HG02610 (cell line): Measurements from ENCODE around the gene GRID1.
A peak's percentile ranks its signal among the peaks of the same experiment; 100 is the strongest.

Source experiments
- ATAC-seq: cut with Tn5 transposase; IDR thresholded peaks from one replicate; pipeline ENCODE4 v1.9.1; 2021; ENCODE audit warnings: mild to moderate bottlenecking, moderate library complexity; ENCODE audit not compliant: unreplicated experiment

GRID1 gene

DNA sequence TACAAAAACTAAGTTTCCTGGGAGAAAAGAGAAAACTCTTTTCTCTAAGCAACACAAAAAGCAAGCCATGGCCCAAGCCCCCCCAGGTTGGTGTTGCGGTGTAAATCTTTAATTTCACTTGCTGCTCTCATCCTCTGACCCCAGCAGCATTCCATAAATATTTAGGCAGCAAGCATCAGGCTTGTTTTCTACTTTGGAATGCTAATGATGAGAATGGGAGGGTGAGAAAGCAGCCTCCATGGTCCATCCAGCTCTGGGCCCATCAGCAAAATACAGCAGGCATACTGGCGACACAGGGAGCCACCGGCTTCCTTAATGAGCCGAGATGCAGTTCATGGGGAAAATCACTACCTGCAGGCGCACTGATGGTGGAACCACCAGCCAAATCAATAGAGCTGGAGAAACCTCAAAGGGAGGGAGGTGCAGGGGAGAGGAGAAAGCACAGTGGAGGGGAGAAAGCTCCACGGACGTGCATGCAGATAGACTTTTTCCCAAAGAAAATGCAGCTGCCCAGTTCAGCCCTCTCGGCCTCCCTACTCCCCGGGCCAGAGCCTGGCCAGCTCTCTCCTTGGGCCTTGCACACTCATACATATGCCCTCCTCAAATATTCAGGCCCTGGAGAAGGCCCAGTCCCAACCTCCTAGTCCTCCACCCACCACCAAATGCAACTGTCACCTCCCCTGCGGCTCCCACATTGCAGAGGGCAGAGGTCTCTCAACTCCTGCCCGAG lies 131.9 kb downstream of the GRID1 start:
- ATAC-seq: no peak

DNA sequence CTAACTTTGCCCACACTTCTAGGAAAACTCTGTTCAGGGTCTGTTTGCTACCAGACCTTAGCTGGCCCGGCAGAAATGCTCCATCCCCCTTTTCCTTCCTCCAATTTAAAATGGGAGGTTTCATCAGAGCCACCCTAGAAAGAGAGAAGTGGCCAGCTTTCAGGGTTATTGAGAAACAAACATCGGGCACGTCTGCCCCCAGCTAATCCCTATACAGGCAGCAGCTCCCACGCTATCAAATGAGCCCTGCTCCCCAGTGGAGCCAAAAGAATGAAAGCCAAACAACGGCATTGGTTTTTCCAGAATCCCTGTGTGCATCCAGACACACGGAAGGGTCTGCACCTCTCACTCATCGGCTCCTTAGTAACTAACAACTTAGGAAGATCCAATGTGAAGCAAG lies 132.5 kb downstream of the GRID1 start:
- ATAC-seq: no peak

DNA sequence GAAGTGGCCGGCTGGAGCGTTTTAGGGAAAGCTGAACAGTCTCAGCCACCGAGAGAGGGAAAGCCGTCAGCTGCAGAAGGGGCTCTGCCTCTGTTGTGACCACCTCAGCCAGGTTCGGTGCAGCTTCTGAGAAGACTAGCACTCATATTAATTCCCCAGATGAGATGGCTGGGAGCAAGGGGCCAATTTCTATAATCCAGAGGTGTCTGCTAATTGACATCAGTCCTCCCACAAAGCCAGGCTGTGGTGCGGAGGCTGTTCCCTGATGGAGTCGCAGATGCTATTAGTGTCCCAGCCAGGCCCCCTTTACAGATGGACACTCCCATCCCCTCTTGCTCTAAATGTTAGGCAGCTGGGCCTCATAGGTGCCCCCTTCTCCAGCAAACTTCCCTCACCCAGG lies 133.5 kb downstream of the GRID1 start:
- ATAC-seq: no peak

DNA sequence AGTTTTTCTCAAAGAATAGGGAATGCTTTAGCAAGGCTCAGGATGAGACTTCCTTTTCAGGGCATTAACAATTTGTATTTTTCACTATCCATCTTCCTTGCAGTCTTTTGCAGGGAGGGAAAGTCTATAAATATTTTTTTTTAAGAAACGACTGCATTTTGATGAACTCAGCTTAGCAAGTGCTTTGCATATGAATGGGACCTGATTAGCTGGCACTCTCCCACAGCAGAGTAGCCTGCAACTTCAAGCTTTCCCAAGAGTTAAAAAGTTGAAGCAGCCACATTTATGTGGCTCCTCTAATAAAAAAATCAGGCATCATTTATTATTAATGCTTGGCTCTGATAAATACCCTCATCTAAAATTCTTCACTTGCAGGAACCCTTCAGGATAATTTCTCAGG lies 134.0 kb downstream of the GRID1 start:
- ATAC-seq: no peak

DNA sequence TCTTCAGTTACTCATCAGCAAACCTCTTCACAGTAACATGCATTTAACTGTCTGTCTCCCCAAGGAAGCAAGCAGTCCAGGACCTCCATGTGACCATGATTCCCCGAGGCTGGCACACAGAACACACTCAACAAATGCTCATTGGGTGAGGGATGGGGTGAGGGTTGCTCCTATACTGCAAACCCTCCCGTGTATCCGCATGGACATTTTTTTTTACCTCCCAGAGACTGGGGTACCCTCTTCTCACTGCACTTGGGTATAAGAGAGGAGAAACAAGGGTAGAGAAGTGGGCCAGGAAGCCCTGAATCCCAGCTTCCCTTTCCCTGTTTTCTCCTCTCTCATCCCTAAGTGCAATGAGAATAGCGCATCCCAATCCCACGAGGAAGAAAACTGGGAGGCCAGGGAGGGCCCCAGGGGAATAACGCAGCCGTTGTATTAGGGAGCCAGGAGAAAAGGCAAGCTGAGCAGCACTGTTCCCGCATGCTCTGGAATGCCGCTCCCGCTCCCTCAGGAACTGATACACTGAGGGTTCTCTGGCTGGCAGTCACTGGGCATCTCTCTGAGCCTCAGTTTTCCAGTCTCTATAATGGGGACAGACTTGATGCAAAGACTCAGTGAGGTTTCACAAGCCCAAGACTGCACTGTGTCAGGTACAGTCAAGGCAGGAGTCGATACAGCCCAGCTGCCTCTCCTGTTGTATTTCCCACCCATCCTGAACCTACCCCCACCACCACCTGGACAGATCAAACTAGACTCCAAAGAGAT lies 134.6 kb downstream of the GRID1 start:
- ATAC-seq: no peak

DNA sequence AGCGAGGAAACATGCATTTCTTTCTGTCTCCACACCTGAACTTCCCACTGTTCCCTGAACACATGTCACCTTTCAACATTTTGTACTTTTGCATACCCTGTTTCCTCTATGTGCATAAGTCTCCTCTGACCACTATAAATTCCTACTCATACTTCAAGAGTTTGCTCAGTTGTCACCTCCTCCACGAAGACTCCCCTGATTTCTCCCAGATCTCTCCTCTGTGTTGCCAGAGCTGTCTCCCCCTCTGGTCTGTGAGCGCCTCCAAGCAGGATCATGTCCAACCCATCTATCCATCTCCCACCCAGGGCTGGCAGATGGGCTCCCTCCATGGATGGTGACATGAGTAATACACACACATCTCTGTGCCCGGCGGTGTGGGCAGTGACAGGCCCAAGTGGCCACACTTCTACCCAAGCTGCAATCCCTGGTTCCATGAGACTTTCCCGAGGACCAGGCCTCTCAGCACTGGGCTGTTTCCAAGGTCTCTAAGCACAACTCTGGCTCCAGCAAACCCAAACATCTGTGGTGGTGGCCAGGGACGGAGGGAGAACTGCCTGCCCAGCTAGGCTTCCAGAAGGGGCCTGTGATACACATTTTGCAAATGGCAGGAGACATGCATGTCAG lies 135.9 kb downstream of the GRID1 start:
- ATAC-seq: no peak

DNA sequence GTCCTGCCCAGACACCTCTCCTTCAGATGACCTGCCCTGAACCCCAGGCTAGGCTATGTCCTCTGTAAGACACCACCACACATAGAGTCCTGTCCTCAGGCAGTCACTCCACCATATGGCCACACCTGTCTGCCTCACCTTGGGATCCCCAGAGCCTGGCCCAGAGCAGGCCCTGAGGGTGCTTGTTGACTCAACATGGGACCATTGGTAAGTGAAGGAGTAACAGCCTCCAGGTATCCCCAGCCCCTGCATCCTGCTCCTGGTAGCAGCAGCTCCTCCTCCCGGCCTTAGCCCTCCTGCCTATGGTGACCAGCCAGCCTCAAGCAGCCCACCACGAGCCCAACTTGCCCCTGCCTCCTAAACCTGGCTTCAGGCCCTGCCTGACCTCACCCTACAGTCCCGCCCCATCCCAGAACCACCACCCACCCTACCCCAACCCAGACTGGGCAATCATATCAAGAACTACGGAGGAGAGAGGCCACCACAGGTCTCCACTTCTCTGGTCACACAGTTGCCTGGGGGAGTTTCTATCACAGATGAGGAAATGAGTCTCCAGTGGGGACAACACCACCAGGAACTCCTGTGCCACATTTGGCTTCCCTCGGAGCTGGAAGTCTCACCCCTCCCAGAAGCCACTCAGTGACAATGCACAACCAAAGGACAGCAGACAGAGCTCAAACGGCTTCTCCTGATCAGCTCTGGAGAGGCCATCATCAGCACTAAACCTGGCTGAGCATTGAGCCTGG lies 136.6 kb downstream of the GRID1 start:
- no peak for ATAC-seq

DNA sequence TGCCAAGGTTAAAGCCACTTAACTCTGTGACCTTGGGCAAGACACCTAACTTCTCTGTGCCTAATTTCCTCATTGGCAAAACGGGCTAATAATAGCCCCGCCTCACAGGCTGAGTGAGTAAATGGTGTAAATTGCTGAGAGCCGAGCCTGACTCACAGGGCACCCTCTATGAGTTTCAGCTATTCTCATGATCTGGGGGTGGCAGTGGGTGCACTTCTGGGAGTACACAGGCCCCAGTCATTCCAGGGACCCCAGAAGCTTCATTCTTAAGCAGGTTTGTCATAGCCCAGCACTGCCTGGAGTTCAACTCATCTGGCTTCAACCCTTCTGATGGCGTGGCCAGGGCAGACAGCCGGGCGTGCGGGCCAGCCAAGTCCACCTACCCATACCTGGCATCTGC lies 137.2 kb downstream of the GRID1 start:
- no peak for ATAC-seq

DNA sequence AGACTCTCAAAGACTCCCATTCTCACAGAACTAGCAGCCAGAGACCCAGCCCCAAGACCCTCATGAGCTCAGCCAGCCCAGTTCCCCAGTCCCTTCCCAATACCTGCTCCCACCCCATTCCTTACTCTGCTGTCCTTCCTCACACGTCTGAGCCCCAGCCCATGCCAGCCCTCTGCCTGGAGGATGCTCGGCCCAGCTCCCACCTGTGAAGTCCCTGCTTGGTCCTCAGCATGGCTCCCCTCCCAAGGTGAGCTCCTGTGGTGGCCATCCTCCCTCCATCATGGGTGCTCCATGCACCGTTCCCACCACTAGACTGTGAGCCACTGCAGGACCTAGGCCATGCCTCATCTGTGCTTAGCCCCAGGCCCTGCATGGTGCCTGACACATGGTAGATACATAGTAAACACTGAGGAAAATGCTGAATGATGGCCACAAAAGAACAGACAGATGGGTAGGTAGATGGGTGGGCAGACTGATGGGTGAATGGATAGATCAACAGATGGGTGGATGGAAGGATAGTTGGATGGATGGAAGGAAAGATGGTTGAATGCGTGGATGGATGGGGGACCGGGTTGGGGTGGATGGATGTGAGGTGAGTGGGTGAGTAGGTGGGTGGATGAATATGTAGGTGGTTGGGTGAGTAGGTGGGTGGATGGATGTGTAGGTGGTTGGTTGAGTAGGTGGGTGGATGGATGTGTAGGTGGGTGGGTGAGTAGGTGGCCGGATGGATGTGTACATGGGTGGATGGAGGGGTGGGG lies 138.9 kb downstream of the GRID1 start:
- ATAC-seq: no peak

DNA sequence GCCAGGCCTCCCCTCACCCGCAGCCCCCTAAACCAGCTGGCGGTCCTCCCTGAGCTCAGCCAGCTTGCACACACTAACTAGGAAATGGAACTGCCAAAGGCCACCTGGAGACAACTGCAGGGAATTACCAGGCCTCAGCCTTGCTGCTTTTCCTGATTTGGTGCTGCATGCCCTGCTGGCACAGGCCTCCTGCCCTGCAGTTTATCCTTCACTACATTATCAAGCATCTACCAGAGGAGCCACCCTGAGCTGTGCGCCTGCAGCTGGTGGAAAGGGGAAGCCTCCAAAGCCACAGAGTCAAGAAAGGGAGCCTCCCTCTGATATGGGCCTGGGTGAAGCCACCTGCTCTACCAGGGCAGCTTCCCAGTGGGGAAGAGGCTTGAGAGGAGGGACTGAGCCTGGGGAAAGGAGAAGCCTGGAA lies 139.8 kb downstream of the GRID1 start:
- ATAC-seq: no peak

DNA sequence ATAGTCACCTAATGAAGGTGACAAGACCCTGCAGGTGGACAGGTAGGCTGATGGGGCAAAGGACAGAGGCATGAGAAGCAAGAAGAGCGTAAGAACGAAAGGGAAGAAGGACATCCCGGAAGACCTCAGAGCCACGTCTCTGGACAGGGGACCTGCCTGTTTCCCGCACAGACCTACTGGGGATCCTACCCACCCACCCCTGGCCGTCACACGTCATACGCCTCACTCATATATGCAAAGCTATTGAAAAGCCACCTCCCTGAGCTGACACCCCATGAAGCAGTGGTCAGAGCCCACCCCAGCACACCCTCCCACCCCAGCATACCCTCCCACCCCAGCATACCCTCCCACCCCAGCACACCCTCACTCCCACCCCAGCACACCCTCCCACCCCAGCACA lies 140.6 kb downstream of the GRID1 start:
- no peak for ATAC-seq

DNA sequence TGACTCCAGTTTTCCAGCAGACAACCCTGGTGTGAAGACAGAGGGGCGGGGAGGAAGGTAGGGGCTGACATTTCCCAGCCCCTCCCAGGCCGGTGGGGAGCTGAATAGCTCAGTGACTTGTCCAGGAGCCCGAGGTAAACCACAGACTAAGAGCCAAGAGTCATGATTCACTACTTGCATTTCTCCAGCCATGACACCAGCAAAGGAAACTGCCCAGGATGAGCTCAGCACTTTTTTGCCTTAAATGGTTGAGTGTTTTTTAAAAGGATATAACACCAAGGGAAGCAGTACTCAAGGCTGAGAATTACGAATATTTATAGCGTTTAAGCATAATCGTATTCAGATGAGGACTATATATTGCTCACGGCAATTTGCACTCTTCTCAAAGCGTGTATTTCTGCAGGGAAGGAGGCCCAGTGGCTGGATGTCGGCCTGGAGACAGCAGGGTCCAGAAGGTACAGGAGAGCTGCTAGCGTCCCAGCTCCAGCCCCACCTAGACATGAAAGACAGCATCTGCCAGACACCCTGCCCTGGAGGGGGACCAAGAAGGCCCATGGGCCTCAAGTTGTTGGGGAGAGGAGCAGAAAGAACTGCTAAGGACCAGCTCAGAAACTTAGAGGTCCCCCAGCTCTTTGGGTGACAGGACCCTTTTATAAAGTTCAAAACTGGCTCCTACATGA lies 141.4 kb downstream of the GRID1 start:
- peak; percentile 36 for ATAC-seq

DNA sequence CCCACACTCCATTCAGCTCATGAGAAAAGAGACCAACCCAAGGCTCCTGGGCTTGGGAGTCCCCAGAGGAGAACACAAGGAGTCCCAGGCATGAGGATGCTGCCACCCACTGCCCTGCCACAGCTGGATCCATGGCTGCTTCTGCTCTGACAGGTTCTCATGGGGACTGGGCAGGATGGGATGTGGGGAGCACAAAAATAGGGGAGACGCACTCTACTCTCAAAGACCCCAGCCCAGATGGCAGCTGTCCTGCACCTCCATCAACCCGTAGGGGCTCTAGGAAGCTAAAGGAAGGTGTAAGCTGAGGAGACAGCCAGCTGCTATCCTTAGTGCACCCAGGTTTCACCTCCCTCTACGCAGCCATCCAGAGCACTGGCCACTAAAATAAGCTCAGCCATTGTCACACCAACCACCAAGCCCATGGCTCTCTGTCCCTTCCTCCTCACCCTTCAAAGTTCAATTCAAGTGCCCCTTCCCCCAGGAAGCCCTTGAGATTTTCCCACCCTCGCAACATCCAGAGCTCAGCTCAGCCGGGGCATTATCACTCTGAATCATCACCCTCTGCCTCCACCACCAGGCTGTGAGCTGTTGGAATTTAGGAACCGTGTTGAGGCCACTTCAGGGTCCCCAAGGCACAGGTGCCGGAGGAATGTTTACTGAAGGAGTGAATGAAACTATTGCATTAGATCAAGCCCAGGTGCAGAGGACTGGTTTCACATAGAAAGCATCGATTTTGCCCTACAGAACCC lies 142.1 kb downstream of the GRID1 start:
- peak; percentile 61 for ATAC-seq

DNA sequence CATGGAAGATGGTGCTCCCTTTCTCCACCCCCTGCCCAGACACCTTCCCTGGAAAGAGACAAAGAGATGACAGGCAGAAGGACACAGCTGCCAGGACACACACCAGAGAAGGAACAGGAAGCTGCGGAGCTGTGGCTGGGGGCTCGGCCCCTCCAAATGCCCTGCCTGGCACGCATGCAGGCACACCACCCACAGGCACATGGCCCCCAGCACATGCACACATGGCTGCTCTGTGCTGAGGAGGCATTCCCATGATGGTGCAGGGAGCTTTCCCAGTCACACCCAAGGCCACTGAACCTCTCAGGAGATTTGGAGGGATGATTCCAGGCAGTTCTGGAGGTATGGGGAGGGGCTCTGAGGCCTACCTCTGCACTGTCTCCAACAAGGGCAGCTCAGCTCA lies 143.3 kb downstream of the GRID1 start:
- no peak for ATAC-seq

DNA sequence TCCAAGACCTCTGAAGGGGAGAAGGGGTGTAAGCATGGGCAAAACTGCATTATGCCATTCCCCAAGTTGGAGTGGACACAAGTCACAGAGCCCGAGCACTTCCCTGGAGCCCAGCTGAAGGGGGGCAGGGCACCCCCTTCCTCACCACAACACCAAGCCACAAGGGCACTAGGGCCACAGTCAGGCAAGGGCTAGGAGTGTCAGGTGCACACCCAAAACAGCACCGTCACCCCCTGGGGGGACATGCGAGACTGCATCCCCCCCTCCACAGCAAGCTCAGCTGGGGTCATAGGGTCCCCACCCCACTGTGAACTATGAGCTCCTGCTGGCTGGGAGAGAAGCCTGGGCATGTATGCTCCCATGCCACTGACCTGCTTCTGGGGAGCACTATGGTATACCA lies 143.9 kb downstream of the GRID1 start:
- no peak for ATAC-seq

DNA sequence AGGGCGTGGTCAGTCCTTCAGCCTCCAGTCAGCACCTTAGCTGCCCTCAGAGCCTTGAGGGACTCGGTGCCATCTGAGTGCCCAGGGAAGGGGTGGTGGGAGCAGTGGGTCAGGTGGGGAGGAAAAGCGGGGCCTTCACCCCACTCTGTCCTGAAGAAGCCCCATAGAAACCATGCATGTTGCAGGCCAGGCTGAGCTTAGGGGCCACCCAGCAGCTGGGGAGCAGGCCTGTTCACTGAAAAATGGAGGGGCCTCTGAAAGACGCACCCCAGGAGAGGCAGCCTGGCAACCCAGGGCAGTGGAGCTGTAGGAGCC lies 144.3 kb downstream of the GRID1 start:
- ATAC-seq: no peak

DNA sequence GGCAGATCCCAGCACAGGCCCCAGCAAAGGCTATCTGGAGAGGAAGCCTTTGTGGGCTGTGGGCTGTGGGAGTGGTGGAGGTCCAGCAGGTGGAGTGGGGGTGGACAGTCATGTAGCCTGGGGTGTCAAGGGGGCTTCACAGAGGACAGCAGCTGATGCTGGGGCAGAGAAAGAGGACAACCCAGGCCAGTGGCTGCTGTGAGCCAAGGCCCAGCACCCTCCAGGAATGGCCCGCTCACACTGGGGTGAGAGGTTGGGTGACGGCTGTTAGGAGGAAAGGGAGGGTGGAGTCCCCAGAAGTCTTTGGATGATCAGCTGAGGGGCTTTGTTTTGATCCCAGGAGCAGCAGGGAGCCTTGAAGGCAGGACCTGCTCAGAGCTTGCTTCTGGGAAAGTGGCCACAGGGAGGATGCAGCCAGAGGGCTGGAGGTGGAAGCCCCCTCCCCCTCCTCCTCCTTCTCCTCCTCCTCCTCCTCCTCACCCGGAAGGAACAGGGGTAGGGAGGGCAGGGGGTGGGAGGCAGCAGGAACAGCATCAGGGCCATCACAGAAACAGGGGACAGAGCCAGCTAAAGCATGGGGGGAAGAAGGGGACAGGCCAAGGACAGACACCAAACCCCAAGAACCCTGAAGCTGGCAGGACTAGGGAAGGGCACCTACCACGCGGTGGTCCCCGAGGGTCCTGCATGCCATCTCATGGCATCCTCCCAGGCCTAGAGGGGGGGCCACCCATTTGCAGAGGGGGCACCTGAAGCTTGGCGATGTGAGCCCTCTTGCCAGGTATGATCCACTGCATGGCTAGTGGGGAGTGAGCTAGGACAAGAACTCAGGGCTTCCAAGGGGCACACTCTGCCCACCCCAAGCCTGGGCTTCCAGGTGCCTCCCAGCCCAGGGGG lies 144.9 kb downstream of the GRID1 start:
- no peak for ATAC-seq

DNA sequence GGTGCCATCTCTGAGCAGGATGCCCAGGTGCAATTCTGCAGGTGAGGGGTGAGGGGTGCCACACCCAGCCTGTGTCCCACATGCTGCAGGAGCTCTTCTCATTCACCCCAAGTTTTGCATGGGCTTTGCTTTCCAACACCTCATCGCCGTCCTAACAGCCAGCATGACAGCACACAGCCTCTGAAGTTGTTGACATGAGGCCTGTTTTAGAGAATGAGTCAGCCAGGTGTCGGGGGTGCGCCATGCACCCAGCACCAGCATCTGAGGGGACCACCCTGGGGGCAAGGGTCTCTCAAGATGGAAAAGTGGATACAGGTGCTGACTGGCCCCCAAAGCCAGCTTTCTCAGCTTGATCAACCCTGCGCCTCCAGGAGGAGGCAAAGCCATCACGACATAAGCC lies 146.0 kb downstream of the GRID1 start:
- ATAC-seq: no peak

DNA sequence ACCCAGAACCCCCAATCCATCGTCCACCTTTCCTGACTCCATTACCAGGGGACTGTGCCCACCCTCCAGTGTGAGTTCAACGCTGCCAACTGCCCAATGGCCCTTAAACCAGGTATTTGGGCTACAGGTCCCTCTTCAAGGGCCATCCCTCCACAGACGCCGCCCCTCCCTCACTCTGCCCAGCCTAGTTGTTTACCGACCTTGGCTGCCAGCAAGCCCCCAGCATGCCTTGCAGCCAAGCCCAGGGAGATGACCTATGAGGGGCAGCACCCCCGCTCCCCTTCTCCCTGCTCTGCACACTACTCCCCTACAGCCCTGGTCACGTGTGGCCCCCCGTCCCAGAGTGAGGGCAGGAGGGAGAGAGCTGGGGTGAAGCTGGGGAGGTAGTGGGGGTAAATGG lies 147.3 kb downstream of the GRID1 start:
- no peak for ATAC-seq
